Astrocyte of the cerebellum (primary cell): ENCODE results near the gene ZNF507.

Experiments
- DNase-seq: peaks from one replicate; pipeline ENCODE4 v3.0.0-alpha.2; 2011; ENCODE audit warnings: low read depth
- H3K4me3 ChIP-seq: 2 replicates; pipeline ENCODE4 v1.5.1; 2011; ENCODE audit warnings: mild to moderate bottlenecking, low read depth, low read length, moderate library complexity
- CTCF ChIP-seq: IDR thresholded peaks from 2 replicates; pipeline ENCODE4 v1.5.1; 2012; ENCODE audit warnings: low read length, low read depth, moderate library complexity, mild to moderate bottlenecking; ENCODE audit errors: missing control alignments
- in situ Hi-C: cut with HindIII; loops from 2 replicates; pipeline ENCODE4 v1.10.0; 2017; ENCODE audit warnings: low sequenced_read_pairs

ZNF507 gene

GRCh38 chr19:32339423-32339822 is 6.0 kb upstream of the ZNF507 start:
- no peak for DNase-seq
- H3K4me3 ChIP-seq: no peak overlapping the region
- in situ Hi-C loops: no loop called here
- no peak for TF ChIP-seq CTCF

- in situ Hi-C loops: no loop called here
- TF ChIP-seq CTCF: peak; percentile 67
- H3K4me3 ChIP-seq: no peak overlapping the region
- peak; percentile 9 for DNase-seq
These were observed 5.2 kb upstream of the ZNF507 start for GRCh38 chr19:32339988-32340874.

GRCh38 chr19:32342695-32343094 is 2.7 kb upstream of the ZNF507 start:
- no peak overlapping the region for H3K4me3 ChIP-seq
- DNase-seq: no peak
- in situ Hi-C loops: no loop called here
- TF ChIP-seq CTCF: no peak

GRCh38 chr19:32343550-32344262 is 1.7 kb upstream of the ZNF507 start:
- in situ Hi-C loops: no loop called here
- H3K4me3 ChIP-seq: no peak overlapping the region
- no peak for DNase-seq
- TF ChIP-seq CTCF: no peak

GRCh38 chr19:32346901-32347300 is 1.5 kb downstream of the ZNF507 start:
- peak overlapping the region; percentile 67 for H3K4me3 ChIP-seq
- in situ Hi-C loops: no loop called here
- no peak for DNase-seq
- TF ChIP-seq CTCF: no peak

- DNase-seq: no peak
- in situ Hi-C loops: no loop called here
- TF ChIP-seq CTCF: no peak
- no peak overlapping the region for H3K4me3 ChIP-seq
These were observed 2.2 kb downstream of the ZNF507 start for GRCh38 chr19:32347573-32347972.
